Right lobe of liver (tissue), 4 donors: ENCODE data around the gene DNAH1.

Source experiments
- CTCF ChIP-seq, 4 donors: fragments of 200-600 bp in 3 of 4; fragments of 450-650 bp in 1 of 4; IDR thresholded peaks; one replicate each; pipeline versions ENCODE4 v1.5.1 to v1.8.0; 2016 to 2022; ENCODE audit warnings: antibody characterized with exemption in 4 of 4, mild to moderate bottlenecking in 2 of 4
- POLR2A ChIP-seq: fragments of 450-650 bp; IDR thresholded peaks from one replicate; pipeline ENCODE4 v1.6.1; 2017; ENCODE audit warnings: antibody characterized with exemption, mild to moderate bottlenecking
- donor health status: DM: no; HTN: no; CAD: no.
- donor health status: DM: no; HTN: no; CAD: no.
- donor health status: DM: no; HTN: yes; CAD: no.

- peak in 1 of 4 donors; percentile 6 for TF ChIP-seq CTCF (IDR thresholded peaks at IDR 0.05)
- TF ChIP-seq POLR2A: no peak
These were observed 69.0 kb downstream of the DNAH1 start for GRCh38 chr3:52385157-52385556.
